Activated CD4-positive, alpha-beta T cell treated with anti-CD3 and anti-CD28 coated beads, Interleukin-2, amount 50 U/mL, for 48 hours (primary cell): ENCODE data around the gene ABCE1.

ENCODE experiments used
- DNase-seq, 2 experiments: peaks; one replicate each; pipeline ENCODE4 v3.0.0-alpha.2; 2020

Gene ABCE1

GRCh38 chr4:145097821-145098674 is at the start of gene ABCE1, which contains the start of gene ANAPC10:
Gene ABCE1, plus strand, starts transcription at chr4:145098311. Its CDS starts 6,102 bp downstream, at chr4:145104413.
Gene ANAPC10, minus strand, starts transcription at chr4:145098196. Its CDS starts 2,097 bp downstream, at chr4:145096099.
- DNase-seq = peak; percentile 93 to 96

GRCh38 chr4:145048817-145049216 is 49.3 kb upstream of the ABCE1 start:
- no peak for DNase-seq

- DNase-seq = no peak
These were observed 48.9 kb upstream of the ABCE1 start for GRCh38 chr4:145049241-145049640.

GRCh38 chr4:145055533-145056257 is 42.4 kb upstream of the ABCE1 start:
- no peak for DNase-seq

- DNase-seq = no peak
These were observed 41.6 kb upstream of the ABCE1 start for GRCh38 chr4:145056325-145057130.

GRCh38 chr4:145058256-145058655 is 39.9 kb upstream of the ABCE1 start:
- DNase-seq = no peak

GRCh38 chr4:145061318-145061920 is 36.7 kb upstream of the ABCE1 start:
- DNase-seq = no peak

- DNase-seq = no peak
These were observed 32.0 kb upstream of the ABCE1 start for GRCh38 chr4:145066063-145066501.

- no peak for DNase-seq
These were observed 28.8 kb upstream of the ABCE1 start for GRCh38 chr4:145069361-145069760.

- DNase-seq = no peak
These were observed 26.6 kb upstream of the ABCE1 start for GRCh38 chr4:145071560-145071959.

- DNase-seq = no peak
These were observed 22.2 kb upstream of the ABCE1 start for GRCh38 chr4:145075742-145076468.

GRCh38 chr4:145076469-145076855 is 21.6 kb upstream of the ABCE1 start:
- no peak for DNase-seq

- no peak for DNase-seq
These were observed 16.4 kb upstream of the ABCE1 start for GRCh38 chr4:145081756-145082155.

GRCh38 chr4:145083891-145084605 is 14.1 kb upstream of the ABCE1 start:
- DNase-seq = no peak

GRCh38 chr4:145090380-145090779 is 7.7 kb upstream of the ABCE1 start:
- no peak for DNase-seq

- DNase-seq = no peak
These were observed 4.5 kb upstream of the ABCE1 start for GRCh38 chr4:145093638-145094037.

GRCh38 chr4:145097331-145097820 is 735 bp upstream of the ABCE1 start:
- DNase-seq = no peak

- peak in 1 of 2 experiments; percentile 55 for DNase-seq
These were observed 545 bp downstream of the ABCE1 start for GRCh38 chr4:145098675-145099037.

- DNase-seq = no peak
These were observed 1.5 kb downstream of the ABCE1 start for GRCh38 chr4:145099653-145100052.

- no peak for DNase-seq
These were observed 3.0 kb downstream of the ABCE1 start for GRCh38 chr4:145101091-145101490.

GRCh38 chr4:145102619-145103018 is 4.5 kb downstream of the ABCE1 start:
- no peak for DNase-seq
